GM23338 (cell line): ENCODE results near the gene MAP1S.

ENCODE experiments used
- EZH2 ChIP-seq: fragments of 200-600 bp; sonication (generic); IDR thresholded peaks from one replicate; pipeline ENCODE4 v1.8.0; 2017; ENCODE audit warnings: antibody characterized with exemption, mild to moderate bottlenecking, low read depth; ENCODE audit not compliant: unreplicated experiment
- NANOG ChIP-seq: IDR thresholded peaks from 2 replicates; pipeline ENCODE4 v1.6.1; 2016; ENCODE audit warnings: antibody characterized with exemption, borderline replicate concordance
- POLR2AphosphoS5 ChIP-seq: IDR thresholded peaks from 2 replicates; pipeline ENCODE4 v1.6.1; 2016; ENCODE audit warnings: antibody characterized with exemption, low read depth
- STAT1 ChIP-seq: IDR thresholded peaks from one replicate; pipeline ENCODE4 v1.6.1; 2016; ENCODE audit warnings: antibody characterized with exemption; ENCODE audit not compliant: unreplicated experiment
- TF ChIP-seq, protein P1 (sequence below), 2 experiments: fragments of 200-600 bp in 1 of 2; sonication (generic) in 1 of 2; conservative IDR thresholded peaks; 2 replicates each; pipeline versions ENCODE4 v1.5.1 to v1.6.1; 2016 to 2017; ENCODE audit warnings: antibody characterized with exemption in 2 of 2, low read depth in 2 of 2, mild to moderate bottlenecking in 2 of 2, moderate library complexity in 1 of 2
- TF ChIP-seq, protein P2 (sequence below): IDR thresholded peaks from one replicate; pipeline ENCODE4 v1.6.1; 2018; ENCODE audit warnings: antibody characterized with exemption; ENCODE audit not compliant: unreplicated experiment

DNA sequence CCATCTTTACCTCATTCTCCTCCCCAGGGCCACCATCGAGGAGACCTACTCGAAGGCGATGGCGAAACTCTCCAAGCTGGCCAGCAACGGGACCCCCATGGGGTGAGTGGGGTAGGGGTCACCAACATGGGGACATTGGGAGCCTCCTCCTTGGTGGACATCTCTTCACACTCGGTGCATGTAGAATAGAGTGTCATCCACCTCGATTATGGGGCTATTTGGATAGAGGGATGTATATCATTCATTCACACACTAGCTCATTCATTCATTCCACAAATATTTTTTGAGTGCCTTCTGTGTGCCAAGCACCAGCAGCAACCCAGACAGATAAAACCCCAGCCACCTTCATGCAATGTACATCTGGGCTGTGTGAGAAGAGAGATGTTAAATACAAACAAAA is 45.1 kb downstream of the MAP1S start:
- TF ChIP-seq POLR2AphosphoS5 = no peak
- no peak for TF ChIP-seq NANOG
- TF ChIP-seq EZH2 = no peak
- TF ChIP-seq, protein P1, sequence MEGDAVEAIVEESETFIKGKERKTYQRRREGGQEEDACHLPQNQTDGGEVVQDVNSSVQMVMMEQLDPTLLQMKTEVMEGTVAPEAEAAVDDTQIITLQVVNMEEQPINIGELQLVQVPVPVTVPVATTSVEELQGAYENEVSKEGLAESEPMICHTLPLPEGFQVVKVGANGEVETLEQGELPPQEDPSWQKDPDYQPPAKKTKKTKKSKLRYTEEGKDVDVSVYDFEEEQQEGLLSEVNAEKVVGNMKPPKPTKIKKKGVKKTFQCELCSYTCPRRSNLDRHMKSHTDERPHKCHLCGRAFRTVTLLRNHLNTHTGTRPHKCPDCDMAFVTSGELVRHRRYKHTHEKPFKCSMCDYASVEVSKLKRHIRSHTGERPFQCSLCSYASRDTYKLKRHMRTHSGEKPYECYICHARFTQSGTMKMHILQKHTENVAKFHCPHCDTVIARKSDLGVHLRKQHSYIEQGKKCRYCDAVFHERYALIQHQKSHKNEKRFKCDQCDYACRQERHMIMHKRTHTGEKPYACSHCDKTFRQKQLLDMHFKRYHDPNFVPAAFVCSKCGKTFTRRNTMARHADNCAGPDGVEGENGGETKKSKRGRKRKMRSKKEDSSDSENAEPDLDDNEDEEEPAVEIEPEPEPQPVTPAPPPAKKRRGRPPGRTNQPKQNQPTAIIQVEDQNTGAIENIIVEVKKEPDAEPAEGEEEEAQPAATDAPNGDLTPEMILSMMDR (conservative IDR thresholded peaks at IDR 0.05; ENCODE audit: low read depth in 2 of 2) = no peak
- TF ChIP-seq, protein P2, sequence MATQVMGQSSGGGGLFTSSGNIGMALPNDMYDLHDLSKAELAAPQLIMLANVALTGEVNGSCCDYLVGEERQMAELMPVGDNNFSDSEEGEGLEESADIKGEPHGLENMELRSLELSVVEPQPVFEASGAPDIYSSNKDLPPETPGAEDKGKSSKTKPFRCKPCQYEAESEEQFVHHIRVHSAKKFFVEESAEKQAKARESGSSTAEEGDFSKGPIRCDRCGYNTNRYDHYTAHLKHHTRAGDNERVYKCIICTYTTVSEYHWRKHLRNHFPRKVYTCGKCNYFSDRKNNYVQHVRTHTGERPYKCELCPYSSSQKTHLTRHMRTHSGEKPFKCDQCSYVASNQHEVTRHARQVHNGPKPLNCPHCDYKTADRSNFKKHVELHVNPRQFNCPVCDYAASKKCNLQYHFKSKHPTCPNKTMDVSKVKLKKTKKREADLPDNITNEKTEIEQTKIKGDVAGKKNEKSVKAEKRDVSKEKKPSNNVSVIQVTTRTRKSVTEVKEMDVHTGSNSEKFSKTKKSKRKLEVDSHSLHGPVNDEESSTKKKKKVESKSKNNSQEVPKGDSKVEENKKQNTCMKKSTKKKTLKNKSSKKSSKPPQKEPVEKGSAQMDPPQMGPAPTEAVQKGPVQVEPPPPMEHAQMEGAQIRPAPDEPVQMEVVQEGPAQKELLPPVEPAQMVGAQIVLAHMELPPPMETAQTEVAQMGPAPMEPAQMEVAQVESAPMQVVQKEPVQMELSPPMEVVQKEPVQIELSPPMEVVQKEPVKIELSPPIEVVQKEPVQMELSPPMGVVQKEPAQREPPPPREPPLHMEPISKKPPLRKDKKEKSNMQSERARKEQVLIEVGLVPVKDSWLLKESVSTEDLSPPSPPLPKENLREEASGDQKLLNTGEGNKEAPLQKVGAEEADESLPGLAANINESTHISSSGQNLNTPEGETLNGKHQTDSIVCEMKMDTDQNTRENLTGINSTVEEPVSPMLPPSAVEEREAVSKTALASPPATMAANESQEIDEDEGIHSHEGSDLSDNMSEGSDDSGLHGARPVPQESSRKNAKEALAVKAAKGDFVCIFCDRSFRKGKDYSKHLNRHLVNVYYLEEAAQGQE = no peak
- TF ChIP-seq STAT1 = no peak
